ENCODE data around the gene HYPK. TPM values are rescaled to one million over a fixed set of nuclear protein-coding genes. Genes with fewer than 3 reads are reported as not detected.
A peak's percentile ranks its signal among the peaks of the same experiment; 100 is the strongest.

The HYPK gene
- total RNA-seq, 1 donor from 2014 or later = 28.0 TPM

GRCh38 chr15:43772624-43773023, 27.8 kb upstream of the HYPK start:
- no peak overlapping the region for H3K4me3 ChIP-seq (ENCODE audit: low read depth, low read length)
- no peak for DNase-seq (ENCODE audit: low read depth)
- TF ChIP-seq CTCF (conservative IDR thresholded peaks at IDR 0.05; ENCODE audit: low read depth, low read length) = no peak

GRCh38 chr15:43774062-43774461, 26.3 kb upstream of the HYPK start:
- no peak overlapping the region for H3K4me3 ChIP-seq (ENCODE audit: low read depth, low read length)
- no peak for DNase-seq (ENCODE audit: low read depth)
- TF ChIP-seq CTCF (conservative IDR thresholded peaks at IDR 0.05; ENCODE audit: low read depth, low read length) = no peak

- DNase-seq (ENCODE audit: low read depth) = no peak
- TF ChIP-seq CTCF (conservative IDR thresholded peaks at IDR 0.05; ENCODE audit: low read depth, low read length) = peak; percentile 59
- H3K4me3 ChIP-seq (ENCODE audit: low read depth, low read length) = peak overlapping the region; percentile 80
These were observed 24.9 kb upstream of the HYPK start for GRCh38 chr15:43775411-43775965.

- peak overlapping the region; percentile 80 for H3K4me3 ChIP-seq (ENCODE audit: low read depth, low read length)
- DNase-seq (ENCODE audit: low read depth) = no peak
- no peak for TF ChIP-seq CTCF (conservative IDR thresholded peaks at IDR 0.05; ENCODE audit: low read depth, low read length)
These were observed 24.2 kb upstream of the HYPK start for GRCh38 chr15:43776101-43776717.

GRCh38 chr15:43776718-43777266, 23.6 kb upstream of the HYPK start, which contains the start of gene ELL3:
Gene ELL3, minus strand, starts transcription at chr15:43776966. Its CDS starts 65 bp downstream, at chr15:43776901.
- TF ChIP-seq CTCF (conservative IDR thresholded peaks at IDR 0.05; ENCODE audit: low read depth, low read length) = no peak
- peak within 1 kb of the TSS; percentile 80 for H3K4me3 ChIP-seq (ENCODE audit: low read depth, low read length)
- DNase-seq (ENCODE audit: low read depth) = no peak

GRCh38 chr15:43777267-43777914, 23.0 kb upstream of the HYPK start:
- DNase-seq (ENCODE audit: low read depth) = no peak
- peak overlapping the region; percentile 80 for H3K4me3 ChIP-seq (ENCODE audit: low read depth, low read length)
- peak; percentile 65 for TF ChIP-seq CTCF (conservative IDR thresholded peaks at IDR 0.05; ENCODE audit: low read depth, low read length)

Measured in epithelial cell of proximal tubule (primary cell).